T-helper 2 cell (primary cell): Measurements from ENCODE around the gene FSD1.
"Not testable (repeated sequence)": the region's sequence is repeated elsewhere in the genome, so short reads cannot be mapped to it uniquely, and the experiment has no call there.

Experiments
- DNase-seq, 5 experiments: peaks; one replicate each; pipeline versions ENCODE4 v3.0.0 to v3.0.0-alpha.2; 2012 to 2022

The FSD1 gene

GRCh38 chr19:4346020-4346383 lies 41.6 kb downstream of the FSD1 start:
- no peak for DNase-seq

GRCh38 chr19:4347521-4347920 lies 43.1 kb downstream of the FSD1 start:
- DNase-seq = no peak

GRCh38 chr19:4349225-4349624 lies 44.8 kb downstream of the FSD1 start:
- DNase-seq = not testable (repeated sequence)

GRCh38 chr19:4350111-4350510 lies 45.7 kb downstream of the FSD1 start:
- DNase-seq = no peak

- no peak for DNase-seq
Observed at GRCh38 chr19:4350726-4351125, 46.3 kb downstream of the FSD1 start.

GRCh38 chr19:4352701-4353121 lies 48.3 kb downstream of the FSD1 start:
- peak in 4 of 5 experiments; percentile 23 to 58 (median 48) for DNase-seq

GRCh38 chr19:4354282-4354681 lies 49.9 kb downstream of the FSD1 start:
- no peak for DNase-seq

GRCh38 chr19:4354897-4355296 lies 50.5 kb downstream of the FSD1 start:
- DNase-seq = no peak

- no peak for DNase-seq
Observed at GRCh38 chr19:4357095-4357797, 52.8 kb downstream of the FSD1 start.

GRCh38 chr19:4357921-4358326 lies 53.5 kb downstream of the FSD1 start:
- DNase-seq = no peak

GRCh38 chr19:4358709-4359626 lies 54.6 kb downstream of the FSD1 start:
- no peak for DNase-seq

- DNase-seq = no peak
Observed at GRCh38 chr19:4359627-4360000, 55.2 kb downstream of the FSD1 start.

- DNase-seq = no peak
Observed at GRCh38 chr19:4360081-4360569, 55.7 kb downstream of the FSD1 start.

- no peak for DNase-seq
Observed at GRCh38 chr19:4360641-4361151, 56.3 kb downstream of the FSD1 start.

GRCh38 chr19:4361152-4362046 lies 57.0 kb downstream of the FSD1 start:
- no peak for DNase-seq

GRCh38 chr19:4362101-4362828 lies 57.9 kb downstream of the FSD1 start:
- DNase-seq = no peak

GRCh38 chr19:4362831-4363545 lies 58.6 kb downstream of the FSD1 start:
- DNase-seq = no peak

GRCh38 chr19:4363571-4364304 lies 59.3 kb downstream of the FSD1 start:
- no peak for DNase-seq

- no peak for DNase-seq
Observed at GRCh38 chr19:4365341-4365740, 60.9 kb downstream of the FSD1 start.
